SH-SY5Y (cell line): ENCODE results near the gene TCF4.

Experiments
- GATA2 ChIP-seq: IDR thresholded peaks from 2 replicates; pipeline ENCODE4 v1.6.1; 2011; ENCODE audit warnings: mild to moderate bottlenecking, low read depth, low read length
- GATA3 ChIP-seq: IDR thresholded peaks from 2 replicates; pipeline ENCODE4 v1.6.1; 2011; ENCODE audit warnings: low read depth, mild to moderate bottlenecking, low read length, moderate library complexity

Gene TCF4

DNA sequence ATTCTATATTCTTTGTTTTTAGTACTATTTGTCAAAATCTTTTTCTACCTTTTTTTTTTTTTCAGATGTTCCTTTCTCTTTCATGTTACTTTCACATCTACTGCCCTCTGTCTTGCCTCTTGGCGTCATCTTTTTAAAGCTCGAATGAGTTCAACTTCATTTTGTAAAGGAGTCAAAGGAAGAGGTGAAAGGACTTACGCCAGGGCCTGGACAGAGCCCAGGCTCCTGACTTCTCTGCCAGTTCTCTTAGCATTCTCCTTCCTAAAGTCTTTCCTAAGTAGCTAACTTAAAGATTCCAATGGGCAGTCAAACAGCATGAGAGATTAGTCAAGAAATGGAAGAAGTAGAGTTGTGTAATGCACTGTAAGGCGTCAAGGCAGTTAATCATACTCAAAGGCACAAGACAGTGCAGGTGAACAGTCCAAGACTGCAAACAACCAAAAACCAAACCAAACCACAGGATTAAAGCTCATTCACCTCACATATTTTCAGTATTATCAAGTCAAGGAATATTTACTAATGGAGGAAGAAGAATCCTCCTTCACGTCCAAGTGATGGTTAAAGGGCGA lies 301.7 kb downstream of the TCF4 start:
- no peak for TF ChIP-seq GATA3
- TF ChIP-seq GATA2: no peak

DNA sequence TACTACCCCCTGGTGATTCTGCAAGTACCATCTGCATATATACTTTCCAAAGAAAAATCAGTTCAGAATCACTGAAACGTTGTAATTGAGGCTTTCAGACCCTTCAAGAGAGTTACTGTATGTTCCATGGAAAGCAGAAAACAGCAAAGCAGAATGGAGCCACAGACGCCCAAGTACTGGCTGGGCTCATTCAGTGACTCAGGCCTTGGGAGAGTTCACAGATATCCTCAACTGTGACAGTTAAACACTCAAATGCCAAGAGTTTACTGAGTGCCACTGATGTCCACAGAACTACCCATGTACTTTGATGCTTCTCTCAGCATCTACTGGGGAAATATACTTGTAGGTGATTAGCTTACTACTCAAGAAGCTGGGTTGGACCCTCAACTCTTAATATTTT lies 303.4 kb downstream of the TCF4 start:
- TF ChIP-seq GATA3: no peak
- TF ChIP-seq GATA2: no peak

DNA sequence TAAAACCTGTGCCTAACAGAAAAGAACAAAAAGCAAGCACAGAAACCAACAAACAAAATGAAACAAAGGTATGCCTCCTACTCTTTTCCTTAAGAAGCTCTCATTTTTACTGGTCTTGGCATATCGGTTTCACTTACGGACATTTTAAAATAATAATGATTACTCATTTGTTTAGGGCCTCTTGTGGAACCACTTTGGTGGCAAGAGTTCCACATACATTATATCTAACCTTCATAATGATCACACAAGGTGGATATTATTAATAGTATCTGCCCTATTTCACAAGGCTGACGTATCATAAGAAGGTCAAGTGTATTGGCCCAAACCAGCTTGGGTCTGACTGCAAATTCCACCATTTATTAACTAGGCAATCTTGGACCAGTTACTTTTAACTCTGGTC lies 304.7 kb downstream of the TCF4 start:
- TF ChIP-seq GATA2 (no peak), GATA3 (no peak)

DNA sequence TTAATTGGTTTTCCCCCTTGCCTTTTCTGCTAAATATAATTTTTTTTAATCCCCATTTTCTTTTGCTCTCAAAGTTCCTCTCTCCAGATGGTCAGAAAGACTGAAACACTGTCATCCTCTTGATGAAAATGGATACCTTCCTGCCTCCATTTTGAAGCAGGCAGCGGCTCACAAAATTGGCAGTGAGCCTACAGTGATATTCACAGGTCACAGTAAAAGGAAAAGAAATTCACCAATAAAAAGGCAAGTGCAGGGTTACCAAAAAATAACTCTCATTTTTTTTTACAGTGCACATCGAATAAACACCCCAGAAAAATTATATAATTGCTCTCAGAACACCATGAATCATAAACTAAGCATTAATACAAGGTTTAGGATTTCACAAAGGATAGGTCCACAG lies 307.5 kb downstream of the TCF4 start:
- TF ChIP-seq GATA3 (no peak), GATA2 (no peak)

DNA sequence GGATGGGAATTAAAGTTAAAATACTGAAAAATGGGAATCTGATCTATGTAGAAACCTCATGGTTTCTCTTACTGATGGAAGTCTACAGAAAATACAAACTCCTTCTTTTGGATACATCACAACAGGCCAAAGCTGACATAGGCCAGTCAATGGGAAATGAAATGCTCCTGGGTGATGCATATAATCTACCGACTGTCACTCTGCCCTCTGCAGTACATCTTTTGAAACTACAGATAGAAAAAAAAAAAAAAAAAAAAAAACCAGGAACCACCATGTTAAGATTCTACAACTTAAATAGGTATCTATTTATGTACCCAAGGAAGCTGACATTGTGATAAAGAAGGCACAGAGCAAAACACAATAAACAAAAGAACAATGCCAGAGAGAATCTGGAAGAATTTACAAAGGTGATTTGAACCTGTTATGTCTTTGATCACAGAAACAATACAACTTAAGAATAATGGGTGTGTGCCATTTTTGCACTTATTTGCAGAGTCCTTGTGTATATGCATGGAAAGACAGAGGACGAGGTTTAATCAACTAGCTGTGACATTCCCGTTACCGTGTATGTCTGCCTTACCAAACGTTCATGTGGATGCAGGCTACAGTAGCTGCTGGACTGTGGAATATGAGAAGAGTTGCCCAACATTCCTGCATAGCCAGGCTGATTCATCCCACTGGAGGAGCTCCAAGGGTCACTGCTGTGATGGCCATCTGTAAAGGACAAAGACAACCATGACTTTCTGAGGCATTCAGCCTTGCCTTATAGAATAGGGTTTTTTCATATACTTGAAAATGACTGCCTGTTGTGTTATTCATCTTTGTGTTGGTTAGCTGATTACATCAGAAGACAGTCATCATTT lies 312.7 kb downstream of the TCF4 start:
- TF ChIP-seq GATA2 (no peak), GATA3 (no peak)

DNA sequence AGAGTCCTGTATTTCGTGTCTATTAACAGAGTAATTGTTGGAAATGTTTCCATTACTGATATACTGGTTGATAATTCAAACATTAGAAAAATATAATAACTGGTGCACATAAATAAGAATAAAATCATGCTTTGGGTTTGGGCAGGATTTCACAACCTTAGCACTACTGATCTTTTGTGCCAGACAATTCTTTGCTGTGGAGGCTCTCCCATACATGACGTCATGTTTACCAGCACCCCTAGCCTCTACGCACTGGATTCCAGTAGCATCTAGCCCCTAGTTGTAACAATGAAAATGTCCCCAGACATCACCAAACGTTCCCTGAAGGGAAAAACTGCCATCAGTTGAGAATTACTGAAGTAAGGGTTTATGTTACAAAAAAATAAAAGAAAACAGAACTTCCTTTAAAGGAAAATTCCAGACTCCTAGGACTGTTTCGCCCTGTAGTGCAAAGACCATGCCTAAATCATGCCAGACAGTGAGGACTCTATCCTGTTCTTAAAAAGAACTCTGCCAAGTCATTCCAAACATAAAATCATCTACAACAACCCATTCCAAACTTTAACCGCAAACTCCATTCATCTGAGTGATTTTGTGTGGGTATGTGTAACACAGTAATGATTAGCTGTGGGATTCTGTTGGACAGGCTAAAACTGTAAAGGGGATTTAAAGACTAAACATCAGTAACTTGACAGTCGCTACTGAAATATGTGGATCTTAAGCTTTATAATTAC lies 315.3 kb downstream of the TCF4 start:
- no peak for TF ChIP-seq GATA2
- TF ChIP-seq GATA3: no peak

DNA sequence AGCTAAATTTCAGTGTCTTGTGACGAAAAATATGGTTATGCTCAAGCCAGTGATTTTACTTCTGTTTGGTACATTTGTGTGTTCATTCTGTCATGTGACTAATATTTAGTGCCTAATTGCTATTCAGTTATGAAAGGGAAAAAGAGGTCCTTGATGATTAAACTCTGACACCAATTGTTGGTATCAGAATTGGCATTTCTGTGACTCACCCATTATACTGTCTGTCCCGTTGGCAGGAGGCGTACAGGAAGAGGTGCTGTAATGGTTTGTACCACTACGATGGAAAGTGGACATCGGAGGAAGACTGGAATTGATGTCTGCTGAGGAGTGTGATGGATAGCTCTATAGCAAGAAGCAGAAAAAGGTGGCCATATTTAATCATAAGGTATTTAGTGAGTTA lies 318.4 kb downstream of the TCF4 start:
- TF ChIP-seq GATA2 (no peak), GATA3 (no peak)

DNA sequence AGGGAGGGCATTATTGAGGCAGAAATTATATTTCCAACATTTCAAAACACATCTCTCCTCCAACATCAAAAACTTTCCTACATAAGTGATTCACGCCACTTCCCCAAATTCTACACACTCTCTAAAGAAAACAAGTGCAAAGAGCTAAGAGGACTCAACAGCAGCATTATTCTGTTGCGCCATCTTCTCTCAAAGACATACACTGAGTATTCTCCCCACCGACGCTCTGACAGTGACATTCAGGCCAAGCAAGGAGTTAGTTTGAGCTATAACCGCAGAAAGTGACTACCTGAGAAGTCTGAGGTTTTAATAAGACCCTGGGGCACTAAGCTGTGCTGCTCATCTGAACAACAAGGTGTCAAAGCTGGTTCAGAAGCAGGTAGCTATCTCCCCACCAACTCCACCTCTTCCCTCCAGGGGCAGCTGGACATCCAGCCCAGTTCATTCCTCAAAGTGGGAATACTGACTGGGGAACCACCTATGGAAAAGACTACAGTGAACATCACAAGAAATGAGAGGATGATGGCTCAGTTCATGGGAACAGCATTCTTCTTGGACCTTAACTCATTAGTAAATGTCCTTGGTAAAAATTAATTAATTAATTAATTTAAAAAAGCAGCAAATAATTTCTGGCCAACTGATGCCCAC lies 319.2 kb downstream of the TCF4 start:
- TF ChIP-seq GATA3 (no peak), GATA2 (no peak)

DNA sequence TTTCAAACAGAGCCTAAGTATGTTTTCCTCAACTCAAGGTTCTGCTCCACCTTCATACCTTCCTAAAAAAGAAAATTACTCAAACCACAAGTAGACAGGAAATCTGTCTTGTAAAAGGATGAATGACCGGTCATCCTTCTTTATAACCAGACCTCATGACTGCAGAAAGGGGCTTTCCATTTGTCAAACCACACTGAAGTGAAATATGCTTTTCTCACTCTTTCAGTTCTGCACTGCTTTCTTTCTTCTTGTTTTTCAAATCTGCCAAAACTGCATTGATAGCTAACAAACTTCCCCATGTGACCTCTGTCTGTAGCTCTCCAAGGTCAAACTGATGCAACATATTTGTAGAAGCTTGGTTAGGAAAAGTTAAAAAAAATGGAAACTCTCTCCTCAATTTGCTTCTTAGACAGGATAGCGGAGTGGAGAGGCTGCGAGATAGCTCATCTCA lies 319.8 kb downstream of the TCF4 start:
- TF ChIP-seq GATA3 (no peak), GATA2 (no peak)

DNA sequence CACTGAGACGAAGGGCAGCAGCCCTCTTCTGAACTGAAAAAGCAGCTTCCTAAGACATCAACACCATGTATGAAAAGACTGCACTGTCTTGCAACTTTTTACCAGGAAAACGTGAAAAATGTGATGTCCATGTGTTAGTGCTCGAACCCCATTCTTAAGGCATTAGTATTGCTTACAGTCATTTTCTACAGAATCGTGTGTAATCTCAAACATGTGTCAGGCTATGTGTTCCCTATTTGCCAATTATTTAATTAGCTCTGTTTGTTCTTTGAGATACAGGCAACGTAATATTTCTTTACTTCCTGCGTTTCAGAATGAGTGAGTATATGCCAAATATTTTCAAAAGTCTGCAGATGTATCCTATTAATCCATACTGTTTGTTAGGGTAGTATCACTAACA lies 321.0 kb downstream of the TCF4 start:
- TF ChIP-seq GATA2 (no peak), GATA3 (no peak)

DNA sequence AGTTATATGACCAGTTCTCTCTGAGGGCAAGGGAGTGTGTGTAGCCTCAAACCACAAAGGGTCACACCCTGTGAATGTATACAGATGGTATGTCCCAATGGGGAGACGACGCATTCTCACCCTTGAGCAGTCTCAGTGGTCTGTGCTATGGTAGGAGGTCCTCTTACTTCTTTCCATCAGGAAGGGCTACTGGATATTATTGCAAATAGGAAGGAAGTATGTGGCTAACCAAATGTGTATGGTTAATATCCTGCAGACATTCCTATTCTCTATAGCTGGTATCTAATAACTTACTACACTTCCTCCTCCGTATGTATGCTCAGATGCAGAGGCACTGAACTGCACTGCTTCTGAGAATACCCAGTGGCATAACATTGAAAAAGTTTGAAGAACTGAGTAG lies 322.0 kb downstream of the TCF4 start:
- TF ChIP-seq GATA3 (no peak), GATA2 (no peak)

DNA sequence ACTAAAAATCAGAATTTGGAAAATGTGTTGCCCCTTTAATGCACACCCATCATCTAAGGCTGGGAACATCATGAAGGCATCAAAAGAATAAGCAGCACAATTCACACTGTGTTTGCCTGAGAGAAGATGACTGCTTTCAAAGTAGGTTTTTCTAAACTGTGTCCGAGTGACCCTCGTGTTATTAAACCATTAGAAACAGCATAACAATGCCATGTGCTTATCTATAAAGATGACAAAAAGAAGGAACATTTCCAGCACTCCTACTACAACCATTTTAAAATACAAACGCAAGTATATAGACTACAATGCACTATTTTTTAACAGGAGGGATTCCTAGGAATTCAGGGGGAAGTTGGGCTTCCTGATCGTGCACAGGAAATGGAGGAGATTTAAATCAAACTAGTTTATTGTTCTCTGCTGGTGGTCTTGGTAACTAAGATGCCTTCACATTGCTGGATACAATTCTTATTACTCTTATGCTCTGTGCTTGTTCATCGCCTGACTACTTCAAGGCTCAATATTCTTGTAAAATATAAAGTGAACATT lies 322.8 kb downstream of the TCF4 start:
- no peak for TF ChIP-seq GATA3
- TF ChIP-seq GATA2: no peak

DNA sequence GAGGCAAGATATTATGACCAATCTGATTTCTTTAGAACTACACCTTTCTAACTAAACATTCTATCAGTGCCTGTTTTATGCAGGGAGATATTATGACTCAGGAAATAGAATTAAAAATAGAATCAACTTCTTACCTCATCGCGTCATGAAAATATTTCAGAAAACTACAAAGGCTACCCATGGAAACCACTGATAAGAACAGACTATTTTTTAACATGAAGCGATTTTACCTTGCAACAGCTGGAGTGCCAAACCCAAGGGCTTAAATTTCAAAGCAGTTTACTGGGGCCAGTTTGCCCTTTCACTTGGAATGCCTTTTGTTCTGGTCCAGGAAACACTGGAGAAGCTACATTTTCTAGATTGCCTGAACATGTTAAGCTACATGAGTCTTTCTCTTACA lies 323.9 kb downstream of the TCF4 start:
- TF ChIP-seq GATA2 (no peak), GATA3 (no peak)

DNA sequence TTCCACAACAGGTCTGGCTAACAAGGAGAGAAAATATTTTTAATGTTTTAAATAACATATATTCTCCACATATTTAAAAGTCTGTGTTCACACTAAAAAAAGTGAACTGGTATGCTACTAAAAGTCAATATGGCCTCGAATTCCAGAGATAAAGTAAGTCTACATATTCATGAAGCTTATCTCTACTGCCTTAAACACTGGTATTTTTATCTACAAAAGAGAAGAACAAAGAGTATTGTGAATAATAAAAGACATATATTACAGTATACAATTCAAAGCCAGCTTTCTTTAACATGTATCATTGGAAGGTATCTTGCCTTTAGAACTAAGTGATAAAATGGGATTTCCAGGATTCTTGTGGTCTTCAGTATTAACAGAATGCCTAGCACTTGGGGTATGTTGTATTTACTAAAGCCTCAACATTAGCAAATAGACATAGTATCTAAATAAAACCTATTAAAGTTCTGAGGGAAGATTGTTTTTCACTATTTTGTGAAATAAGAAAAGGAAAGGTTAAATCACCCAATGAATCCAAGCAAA lies 325.9 kb downstream of the TCF4 start:
- TF ChIP-seq GATA3 (no peak), GATA2 (no peak)

DNA sequence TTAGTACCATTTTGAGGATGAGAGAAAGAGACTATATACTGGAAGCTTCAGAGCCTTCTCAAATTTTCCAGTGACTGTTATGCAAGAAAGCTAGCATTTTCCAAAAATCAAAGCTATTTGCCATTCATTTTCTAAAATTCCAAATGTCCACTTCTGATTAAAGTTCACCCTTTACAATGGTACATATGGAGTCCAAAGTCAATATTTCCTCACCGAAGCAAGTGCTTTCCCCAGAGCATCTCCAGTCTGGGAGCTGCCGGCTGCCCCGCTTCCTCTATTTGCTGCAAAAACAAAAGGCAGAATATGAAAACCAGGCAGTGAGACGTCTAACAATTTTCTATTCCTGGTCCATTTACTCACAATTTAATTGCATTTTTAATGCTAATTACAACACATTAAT lies 326.7 kb downstream of the TCF4 start:
- TF ChIP-seq GATA3 (no peak), GATA2 (no peak)
